Aorta (tissue), 5 donors: ENCODE measurements around the gene RUNX3. TPM values are rescaled to one million over a fixed set of nuclear protein-coding genes. Genes with fewer than 3 reads are reported as not detected.

Experiments
- ATAC-seq: fragments of 200-7000 bp; cut with Tn5 transposase; one replicate; pipeline ENCODE4 v1.9.1; 2022; ENCODE audit warnings: moderate library complexity; ENCODE audit not compliant: low FRiP score
- DNase-seq, 2 donors: peaks; one replicate each; pipeline ENCODE4 v3.0.0-alpha.2; 2020
- H3K27ac ChIP-seq, 2 donors: one replicate each; pipeline ENCODE4 v1.5.1; 2013; ENCODE audit warnings: low read length in 2 of 2, mild to moderate bottlenecking in 2 of 2, moderate library complexity in 2 of 2, control low read depth in 1 of 2, inconsistent platforms in 1 of 2, low read depth in 1 of 2
- H3K27me3 ChIP-seq, 2 donors: one replicate each; pipeline ENCODE4 v1.6.1; 2013; ENCODE audit warnings: control low read depth in 1 of 2, low read length in 1 of 2, mild to moderate bottlenecking in 1 of 2, moderate library complexity in 1 of 2; ENCODE audit not compliant: insufficient read depth in 2 of 2, control insufficient read depth in 1 of 2
- H3K36me3 ChIP-seq, 2 donors: one replicate each; pipeline ENCODE4 v1.6.1; 2013; ENCODE audit warnings: control low read depth in 1 of 2, low read length in 1 of 2, mild to moderate bottlenecking in 1 of 2; ENCODE audit not compliant: insufficient read depth in 2 of 2, control insufficient read depth in 1 of 2
- H3K4me1 ChIP-seq, 2 donors: one replicate each; pipeline ENCODE4 v1.6.1; 2013; ENCODE audit warnings: low read length in 2 of 2, control low read depth in 1 of 2, mild to moderate bottlenecking in 1 of 2, moderate library complexity in 1 of 2; ENCODE audit not compliant: insufficient read depth in 2 of 2, control insufficient read depth in 1 of 2
- H3K4me3 ChIP-seq, 2 donors: one replicate each; pipeline ENCODE4 v1.5.1; 2013; ENCODE audit warnings: low read length in 2 of 2, control low read depth in 1 of 2, mild to moderate bottlenecking in 1 of 2
- H3K9me3 ChIP-seq: one replicate; pipeline ENCODE4 v1.6.1; 2013; ENCODE audit warnings: mild to moderate bottlenecking, low read length; ENCODE audit not compliant: control insufficient read depth
- WGBS, 2 donors: extraction: QIAGEN DNeasy Blood & Tissue Kit; methylation state at CpG; one replicate each; pipeline ENCODE4 v1.1.7; 2013; 5-methylcytosine and 5-hydroxymethylcytosine counted together
- intact Hi-C, 2 donors: fragments of 100-400 bp; cut with DNase I; formaldehyde crosslinking; loops; one replicate each; pipeline versions ENCODE4 v1.14.2 to v1.15.0; 2022
- polyA plus RNA-seq, 2 donors: library from polyadenylated mRNA; stranded (reverse); fragments of 200-250 nt; gene quantifications; one replicate each; pipeline ENCODE4 v1.2.3, GENCODE V29; 2013
- total RNA-seq, 2 donors: library from RNA; stranded (reverse); fragmentation: NEBNext Ultra II Directional; extraction: Animal tissue kit (Norgen Biotek cat#: 25700); gene quantifications; one replicate each; pipeline ENCODE4 v1.2.1, GENCODE V29; 2021
- donor health status: healthy with polysubstance abuse.
- donor health status: Bipolar disorder and iron deficiency.
- donor health status: DM: no; HTN: no; CAD: no.
- donor health status: DM: no; HTN: no; CAD: no.
- donor health status: DM: yes; HTN: yes; CAD: no.

RUNX3 gene
- total and polyA plus RNA-seq, 4 donors: 1.1 to 4.4 (median 2.1) TPM

DNA sequence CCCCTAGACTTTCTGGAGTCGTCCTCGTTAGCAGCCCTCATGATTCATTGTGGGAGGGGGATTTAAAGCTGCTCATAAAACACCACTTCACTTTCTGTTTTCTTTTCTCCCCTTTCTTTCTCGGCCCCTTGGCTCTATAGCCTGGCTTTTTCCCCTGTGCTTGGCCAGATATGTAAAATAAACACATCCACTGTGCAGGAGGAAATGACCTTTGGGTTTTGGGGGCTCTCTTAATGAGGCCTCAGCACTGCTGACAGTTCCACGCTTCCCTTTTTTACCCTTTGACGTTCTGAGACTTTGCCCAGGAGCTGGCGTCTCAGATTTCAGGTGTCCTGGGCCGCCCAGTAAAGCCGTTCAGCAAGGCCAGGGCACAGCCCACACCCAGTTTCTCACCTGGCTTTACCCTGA is 65.7 kb downstream of the RUNX3 start:
- H3K27me3 ChIP-seq: no peaks in the 10 kb centered on the region

DNA sequence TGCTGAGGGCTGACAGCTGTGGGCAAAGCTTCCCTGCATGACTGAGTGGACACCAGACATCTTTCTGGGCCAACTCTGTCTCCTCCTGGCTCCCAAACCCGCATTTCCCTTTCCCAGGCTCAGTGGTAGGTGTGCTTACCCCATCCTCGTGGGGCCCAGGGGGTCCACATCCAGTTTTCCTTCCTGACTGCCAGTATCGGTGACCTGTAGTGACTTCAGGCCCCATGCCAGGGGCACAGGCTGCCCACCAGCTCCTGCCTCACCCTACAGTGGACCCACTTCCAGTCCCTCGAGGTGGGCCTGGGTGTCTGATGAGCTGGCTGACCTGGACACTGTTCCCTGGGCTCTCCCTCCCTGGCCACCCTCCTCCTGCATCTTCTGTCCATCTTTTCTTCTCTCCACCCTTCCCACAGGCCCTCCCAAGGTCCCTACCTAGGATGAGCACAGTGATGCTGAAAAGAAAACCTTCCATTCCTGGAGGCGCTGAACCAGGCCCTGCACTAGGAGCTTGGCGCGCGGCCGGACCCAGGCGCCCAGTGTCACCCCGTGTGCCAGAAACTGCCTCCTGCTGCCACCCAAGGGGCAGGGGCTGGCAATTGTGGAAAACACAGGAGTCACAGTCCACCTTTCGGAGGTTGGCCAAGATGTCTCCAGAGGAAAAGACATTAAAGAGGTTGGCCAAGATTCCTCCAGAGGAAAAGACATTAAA is 67.1 kb downstream of the RUNX3 start:
- no peaks in the 10 kb centered on the region for H3K9me3 ChIP-seq
- no peaks in the 10 kb centered on the region for H3K36me3 ChIP-seq
- DNase-seq (peak in 1 of 2 donors; percentile 68), ATAC-seq (no peak)
- intact Hi-C loops: loop anchor here in 1 of 2 donors (10.0 kb wide), 1 partner anchor 172 kb away; no protein-coding TSS in a partner anchor
- H3K4me3 ChIP-seq: no peak overlapping the region
- H3K4me1 ChIP-seq: no peaks in the 10 kb centered on the region
- H3K27me3 ChIP-seq: no peaks in the 10 kb centered on the region
- no peak overlapping the region for H3K27ac ChIP-seq
- WGBS, 2 donors: 89 to 90% methylated on average over 12 of the region's 12 CpGs

More for the DNA sequence above, 65.7 kb downstream of the RUNX3 start:
- no peak overlapping the region for H3K27ac ChIP-seq
- intact Hi-C loops: loop anchor here in 1 of 2 donors (10.0 kb wide), 1 partner anchor 170 kb away; no protein-coding TSS in a partner anchor
- WGBS, 2 donors: 58 to 66% methylated on average over 8 of the region's 8 CpGs
- no peaks in the 10 kb centered on the region for H3K36me3 ChIP-seq
- no peaks in the 10 kb centered on the region for H3K9me3 ChIP-seq
- DNase-seq (no peak), ATAC-seq (no peak)
- H3K4me1 ChIP-seq: no peaks in the 10 kb centered on the region
- no peak overlapping the region for H3K4me3 ChIP-seq

DNA sequence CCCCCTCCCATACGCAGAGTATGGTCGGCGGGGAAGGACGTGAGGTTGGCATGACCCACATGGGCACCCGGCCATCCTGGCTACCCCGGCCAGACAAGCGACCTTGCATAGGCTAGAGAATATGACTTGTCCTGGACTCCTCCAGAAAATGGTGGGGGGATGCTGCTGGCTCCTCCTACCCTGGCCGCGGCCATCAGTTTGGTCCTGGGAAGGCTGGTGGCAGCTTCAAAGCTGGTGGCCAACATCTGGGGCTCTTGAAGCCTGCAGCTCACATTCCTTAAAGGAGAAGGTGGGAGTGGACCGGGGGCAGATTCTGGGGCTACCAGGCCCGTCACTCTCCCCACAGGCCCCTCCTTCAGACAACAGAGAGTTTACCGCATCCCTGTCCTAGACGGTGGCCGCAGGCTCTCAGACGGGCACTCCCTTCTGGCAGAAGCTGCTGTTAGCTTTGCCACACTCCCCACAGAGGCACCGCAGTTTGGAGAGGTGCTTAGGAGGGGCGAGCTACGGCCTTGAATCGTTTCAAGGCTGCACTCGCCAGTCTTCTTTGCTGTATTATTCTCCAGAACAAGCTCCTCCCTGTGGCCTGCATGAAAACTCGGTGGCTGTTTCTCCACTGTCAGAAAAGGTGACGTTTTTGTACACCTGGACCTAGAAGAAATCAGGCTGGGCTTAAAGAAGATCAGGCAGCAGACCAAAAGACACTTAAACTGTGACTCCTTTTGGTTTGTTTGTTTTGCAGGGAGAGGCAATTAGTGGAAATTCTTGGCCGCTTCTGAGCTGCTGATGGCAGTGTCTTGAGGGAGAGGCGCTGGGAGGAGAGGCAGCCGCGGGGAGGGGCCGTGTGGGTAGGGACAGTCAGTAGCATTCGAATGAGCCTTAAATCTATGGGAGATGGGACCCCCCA is 68.0 kb downstream of the RUNX3 start:
- DNase-seq (peak in 1 of 2 donors; percentile 61), ATAC-seq (no peak)
- Histone ChIP-seq H3K4me3 (no peak overlapping the region), H3K36me3 (no peaks in the 10 kb centered on the region), H3K27me3 (no peaks in the 10 kb centered on the region), H3K9me3 (no peaks in the 10 kb centered on the region), H3K27ac (no peak overlapping the region), H3K4me1 (no peaks in the 10 kb centered on the region)
- 51 to 55% methylated on average over 28 of the region's 28 CpGs for WGBS, 2 donors
- intact Hi-C loops: loop anchor here in 1 of 2 donors (10.0 kb wide), 1 partner anchor 173 kb away; no protein-coding TSS in a partner anchor

DNA sequence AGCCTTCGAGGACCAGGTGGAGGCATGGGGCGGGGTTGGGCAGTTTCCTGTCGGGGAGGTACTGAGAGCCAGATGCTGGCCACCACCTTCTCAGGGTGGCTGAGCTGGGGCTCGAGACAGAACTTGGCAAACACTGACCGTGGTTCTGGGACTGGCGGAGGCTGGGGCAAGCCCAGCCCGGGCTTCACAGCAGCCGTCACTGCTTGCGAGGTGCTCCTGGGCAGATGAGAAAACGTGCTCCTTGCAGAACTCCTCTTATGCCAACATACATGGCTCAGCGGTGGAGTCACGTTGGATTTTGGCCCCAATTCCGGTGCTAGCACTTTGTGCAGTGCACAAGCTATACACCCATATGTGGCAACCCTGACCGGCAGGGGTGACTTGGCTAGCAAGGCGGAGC is 69.2 kb downstream of the RUNX3 start:
- Histone ChIP-seq H3K27me3 (no peaks in the 10 kb centered on the region), H3K4me3 (no peak overlapping the region), H3K4me1 (no peaks in the 10 kb centered on the region), H3K27ac (no peak overlapping the region), H3K36me3 (no peaks in the 10 kb centered on the region), H3K9me3 (no peaks in the 10 kb centered on the region)
- DNase-seq: peak in 1 of 2 donors; percentile 54
- WGBS, 2 donors: 69 to 77% methylated on average over 15 of the region's 15 CpGs
- intact Hi-C loops: loop anchor here in 1 of 2 donors (10.0 kb wide), 1 partner anchor 174 kb away; no protein-coding TSS in a partner anchor
- no peak for ATAC-seq

DNA sequence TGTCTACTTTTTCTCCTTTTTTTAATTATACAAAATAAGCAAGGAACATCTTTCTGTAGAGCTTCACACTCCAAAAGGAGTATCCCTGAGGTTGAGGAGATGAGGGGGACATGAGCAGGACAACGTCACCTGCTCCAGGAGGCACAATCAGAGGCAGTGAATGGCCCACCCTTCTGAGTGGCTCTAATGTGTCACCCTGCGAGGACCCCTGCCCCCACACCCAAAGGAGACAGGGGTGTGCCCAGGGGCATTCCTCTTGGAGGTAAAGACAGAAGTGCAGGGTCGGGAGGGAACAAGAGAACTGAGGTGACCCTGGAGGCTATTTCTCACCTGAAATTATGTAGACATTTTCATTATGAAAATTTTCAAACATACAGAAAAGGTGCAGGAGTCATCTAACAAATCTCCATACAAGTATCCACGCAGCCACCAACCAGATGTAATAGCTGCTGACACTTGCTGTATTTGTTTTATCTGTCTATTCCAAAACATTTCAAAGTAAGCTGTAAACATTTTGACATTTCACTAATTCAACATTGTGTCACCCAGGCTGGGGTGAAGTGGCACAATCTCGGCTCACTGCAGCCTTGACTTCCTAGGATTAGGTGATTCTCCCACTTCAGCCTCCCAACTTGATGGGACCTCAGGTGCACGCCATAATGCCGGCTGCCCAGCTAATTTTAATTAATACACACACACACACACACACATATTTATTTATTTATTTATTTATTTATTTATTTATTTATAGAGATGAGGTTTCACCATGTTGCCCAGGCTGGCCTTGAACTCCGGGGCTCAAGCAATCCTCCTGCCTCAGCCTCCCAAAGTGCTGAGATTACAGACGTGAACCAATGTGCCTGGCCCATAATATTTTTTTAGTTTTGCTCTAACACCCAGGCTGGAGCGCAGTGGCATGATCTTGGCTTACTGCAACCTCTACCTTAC is 70.7 kb downstream of the RUNX3 start:
- Histone ChIP-seq H3K36me3 (no peaks in the 10 kb centered on the region), H3K27me3 (no peaks in the 10 kb centered on the region), H3K9me3 (no peaks in the 10 kb centered on the region), H3K4me3 (no peak overlapping the region), H3K4me1 (no peaks in the 10 kb centered on the region), H3K27ac (no peak overlapping the region)
- ATAC-seq: no peak
- intact Hi-C loops: loop anchor here (10.0 kb wide), 2 partner anchors 175 to 345 kb away; no protein-coding TSS in a partner anchor
- no peak for DNase-seq
- WGBS, 2 donors: 79 to 85% methylated on average over 10 of the region's 10 CpGs

DNA sequence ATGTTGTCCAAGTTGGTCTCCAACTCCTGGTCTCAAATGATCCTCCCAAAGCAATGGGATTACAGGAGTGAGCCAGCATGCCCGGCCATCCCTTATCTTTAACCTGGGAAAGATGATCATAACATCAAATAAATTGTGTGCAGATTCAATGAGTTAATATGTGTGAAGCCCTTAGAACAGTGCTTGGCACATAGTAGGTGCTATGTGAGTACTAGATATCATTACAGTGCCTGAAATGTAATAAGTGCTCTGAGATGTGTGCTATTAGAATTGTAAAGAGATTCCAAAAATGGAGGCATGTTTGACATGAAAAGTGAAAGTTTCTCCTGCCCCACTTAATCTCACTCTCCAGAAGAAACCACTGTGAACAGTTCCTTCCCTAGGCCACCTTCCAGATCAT is 71.8 kb downstream of the RUNX3 start:
- 84 to 93% methylated on average over 1 of the region's 1 CpG for WGBS, 2 donors
- Histone ChIP-seq H3K4me3 (no peak overlapping the region), H3K27me3 (no peaks in the 10 kb centered on the region), H3K4me1 (no peaks in the 10 kb centered on the region), H3K36me3 (no peaks in the 10 kb centered on the region), H3K9me3 (no peaks in the 10 kb centered on the region), H3K27ac (no peak overlapping the region)
- intact Hi-C loops: loop anchor here in 1 of 2 donors (10.0 kb wide), 1 partner anchor 347 kb away; no protein-coding TSS in a partner anchor
- no peak for ATAC-seq
- no peak for DNase-seq

DNA sequence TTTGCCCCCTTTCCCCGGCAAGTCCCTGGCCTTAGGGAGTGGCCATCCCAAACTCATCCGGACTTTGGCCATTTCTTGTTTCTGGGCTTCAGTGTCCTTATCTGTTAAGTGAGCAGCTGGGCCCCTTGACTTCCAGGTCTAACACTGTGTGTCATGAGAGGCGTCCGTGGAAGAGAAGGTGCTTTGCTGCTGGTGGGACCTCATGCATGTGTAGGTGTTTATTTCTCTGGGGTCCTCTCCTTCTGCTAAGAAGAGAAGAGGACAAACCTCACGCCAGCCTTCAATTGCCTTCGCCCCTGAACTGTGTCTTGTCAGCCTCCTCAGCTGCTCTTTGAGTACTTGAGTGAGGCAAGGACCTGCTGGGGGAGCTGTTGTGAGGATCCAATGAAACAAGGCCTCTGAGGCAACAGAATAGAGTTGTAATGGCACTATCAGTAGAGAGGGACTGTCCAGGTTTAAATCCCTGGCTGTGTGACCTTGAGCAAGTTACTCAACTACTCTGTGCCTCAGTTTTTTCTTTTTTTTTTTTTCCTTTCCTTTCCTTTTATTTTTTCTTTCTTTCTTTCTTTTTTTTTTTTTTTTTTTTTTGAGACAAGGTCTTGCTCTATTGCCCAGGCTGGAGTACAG is 72.5 kb downstream of the RUNX3 start:
- DNase-seq (no peak), ATAC-seq (no peak)
- intact Hi-C loops: loop anchor here in 1 of 2 donors (10.0 kb wide), 1 partner anchor 347 kb away; no protein-coding TSS in a partner anchor
- Histone ChIP-seq H3K9me3 (no peaks in the 10 kb centered on the region), H3K4me1 (no peaks in the 10 kb centered on the region), H3K4me3 (no peak overlapping the region), H3K36me3 (no peaks in the 10 kb centered on the region), H3K27me3 (no peaks in the 10 kb centered on the region), H3K27ac (no peak overlapping the region)
- 84% methylated on average over 6 of the region's 6 CpGs for WGBS, 2 donors
